ENCODE measurements around the gene C10orf88. TPM values are rescaled to one million over a fixed set of nuclear protein-coding genes. Genes with fewer than 3 reads are reported as not detected.

Gene C10orf88
- total and polyA plus RNA-seq, 2 of the 13 experiments (the other 11 are each of a cell fraction or from before 2014, with no cell fraction given), result 4.6 to 11.8 TPM

- TF ChIP-seq ZNF557 (CRISPR knock-in tag; IDR thresholded peaks at IDR 0.05), result 0 out of 2 replicates have a peak, but pooled peaks have one; percentile 36
- TF ChIP-seq KDM5B (CRISPR knock-in tag; IDR thresholded peaks at IDR 0.05; ENCODE audit: borderline replicate concordance), result peak; percentile 97
- TF ChIP-seq SAFB2 (CRISPR knock-in tag; IDR thresholded peaks at IDR 0.05; ENCODE audit: borderline replicate concordance, low read depth), result peak; percentile 85
- peak; percentile 46; the same call in 1 of the 2 replicates for TF ChIP-seq ZNF121 (CRISPR knock-in tag; IDR thresholded peaks at IDR 0.05)
- TF ChIP-seq ZNF224 (CRISPR knock-in tag; IDR thresholded peaks at IDR 0.05), result peak; percentile 86; the same call in 1 of the 2 replicates
- peak; percentile 98 for TF ChIP-seq ZNF788 (CRISPR knock-in tag; IDR thresholded peaks at IDR 0.05; ENCODE audit: borderline replicate concordance)
- peak; percentile 91 for TF ChIP-seq SNAPC2 (CRISPR knock-in tag; IDR thresholded peaks at IDR 0.05)
- peak; percentile 100 for TF ChIP-seq GABPB1 (CRISPR knock-in tag; IDR thresholded peaks at IDR 0.05)
- TF ChIP-seq GTF2F1 (IDR thresholded peaks at IDR 0.05; ENCODE audit: low read length), result 0 out of 2 replicates have a peak, but pooled peaks have one; percentile 4
- peak; percentile 75; the same call in 1 of the 2 replicates for TF ChIP-seq CREBL2 (CRISPR knock-in tag; IDR thresholded peaks at IDR 0.05; ENCODE audit: borderline replicate concordance)
- no peak for TF ChIP-seq SMARCC2 (IDR thresholded peaks at IDR 0.05)
- TF ChIP-seq ZBTB46 (CRISPR knock-in tag; IDR thresholded peaks at IDR 0.05; ENCODE audit: borderline replicate concordance), result 0 out of 2 replicates have a peak, but pooled peaks have one; percentile 70
- TF ChIP-seq BCL6 (CRISPR knock-in tag; IDR thresholded peaks at IDR 0.05), result peak; percentile 50
- TF ChIP-seq SNAI1 (CRISPR knock-in tag; IDR thresholded peaks at IDR 0.05; ENCODE audit: borderline replicate concordance), result peak; percentile 83; the same call in 1 of the 2 replicates
- peak; percentile 78; the same call in 1 of the 2 replicates for TF ChIP-seq SP140L (CRISPR knock-in tag; IDR thresholded peaks at IDR 0.05; ENCODE audit: borderline replicate concordance)
- TF ChIP-seq ZNF24 (IDR thresholded peaks at IDR 0.05), result no peak
- TF ChIP-seq ATRX (CRISPR knock-in tag; IDR thresholded peaks at IDR 0.05; ENCODE audit: borderline replicate concordance), result no peak
- TF ChIP-seq ZSCAN25 (CRISPR knock-in tag; IDR thresholded peaks at IDR 0.05), result peak; percentile 42; the same call in 1 of the 2 replicates
- no peak for TF ChIP-seq NFIC (IDR thresholded peaks at IDR 0.05; ENCODE audit: low read length)
- 0 out of 2 replicates have a peak, but pooled peaks have one; percentile 55 for TF ChIP-seq SP4 (CRISPR knock-in tag; IDR thresholded peaks at IDR 0.05)
- peak; percentile 48; the same call in 1 of the 2 replicates for TF ChIP-seq REXO4 (CRISPR knock-in tag; IDR thresholded peaks at IDR 0.05; ENCODE audit: borderline replicate concordance)
- TF ChIP-seq KMT2B (CRISPR knock-in tag; IDR thresholded peaks at IDR 0.05), result peak; percentile 99
- peak; percentile 84; the same call in 1 of the 2 replicates for TF ChIP-seq GMEB1 (CRISPR knock-in tag; IDR thresholded peaks at IDR 0.05; ENCODE audit: borderline replicate concordance)
Observed at GRCh38 chr10:122953902-122954730, at the start of gene C10orf88 (continued).

Measured in HepG2 (cell line).